IMR-90 (cell line): ENCODE results near the gene NDOR1. TPM values are rescaled to one million over a fixed set of nuclear protein-coding genes. Genes with fewer than 3 reads are reported as not detected.

ENCODE experiments used
- ATAC-seq: fragments of 200-7000 bp; cut with Tn5 transposase; 2 replicates; pipeline ENCODE4 v1.9.1; 2020; ENCODE audit warnings: low read depth, mild to moderate bottlenecking, moderate library complexity
- BruUV-seq: library from RNA; stranded (reverse); fragments of 400-500 nt; replicated peaks from 2 replicates; lab custom pipeline; 2021; lab: Mats Ljungman, UMichigan
- CTCF ChIA-PET: fragments of 300-600 bp; formaldehyde crosslinking; extraction: SDS; loops from one replicate; lab custom pipeline; 2021; ENCODE audit warnings: antibody characterized with exemption; lab: Yijun Ruan, JAX
- POLR2A ChIA-PET: fragments of 300-600 bp; sonication (Branson Sonifier 250); formaldehyde crosslinking; loops from one replicate; lab custom pipeline; 2022; ENCODE audit warnings: antibody characterized with exemption; ENCODE audit not compliant: unreplicated experiment; lab: Charles Lee
- DNase-seq: peaks from one replicate; pipeline ENCODE4 v3.0.0; 2013
- H2AFZ ChIP-seq: replicated peaks from 2 replicates; pipeline ENCODE3; 2013; ENCODE audit warnings: low read length, mild to moderate bottlenecking; ENCODE audit not compliant: poor library complexity
- H2AK5ac ChIP-seq: 2 replicates; pipeline ENCODE4 v1.6.1; 2013; ENCODE audit warnings: low read depth, low read length, inconsistent platforms
- H2AK9ac ChIP-seq: replicated peaks from 2 replicates; pipeline ENCODE3; 2013; ENCODE audit warnings: mild to moderate bottlenecking, low read depth, low read length, moderate library complexity; ENCODE audit not compliant: poor library complexity
- H2BK120ac ChIP-seq: 2 replicates; pipeline ENCODE4 v1.6.1; 2013; ENCODE audit warnings: low read depth, low read length, inconsistent platforms
- H2BK15ac ChIP-seq: 3 replicates; pipeline ENCODE4 v1.6.1; 2013; ENCODE audit warnings: low read depth, low read length, inconsistent platforms
- H2BK20ac ChIP-seq: 2 replicates; pipeline ENCODE4 v1.6.1; 2013; ENCODE audit warnings: low read depth, mild to moderate bottlenecking, inconsistent platforms, low read length, moderate library complexity
- H2BK5ac ChIP-seq: 2 replicates; pipeline ENCODE4 v1.6.1; 2013; ENCODE audit warnings: mild to moderate bottlenecking, low read depth, low read length, inconsistent platforms; ENCODE audit not compliant: poor library complexity, severe bottlenecking
- H3K14ac ChIP-seq: replicated peaks from 2 replicates; pipeline ENCODE4 v1.6.1; 2013; ENCODE audit warnings: low read depth, low read length, inconsistent platforms
- H3K18ac ChIP-seq: 2 replicates; pipeline ENCODE4 v1.6.1; 2013; ENCODE audit warnings: low read depth, low read length, control low read depth
- H3K23ac ChIP-seq: 2 replicates; pipeline ENCODE4 v1.6.1; 2013; ENCODE audit warnings: low read depth, low read length, inconsistent platforms
- H3K27ac ChIP-seq: 2 replicates; pipeline ENCODE4 v1.5.1; 2013; ENCODE audit warnings: mild to moderate bottlenecking, control low read depth, low read length; ENCODE audit not compliant: insufficient read depth
- H3K27me3 ChIP-seq: 2 replicates; pipeline ENCODE4 v1.6.1; 2013; ENCODE audit warnings: low read length; ENCODE audit not compliant: control insufficient read depth, insufficient read depth
- H3K36me3 ChIP-seq: 2 replicates; pipeline ENCODE4 v1.6.1; 2013; ENCODE audit warnings: low read length, mixed read lengths; ENCODE audit not compliant: control insufficient read depth, insufficient read depth
- H3K4ac ChIP-seq: 2 replicates; pipeline ENCODE4 v1.6.1; 2013; ENCODE audit warnings: low read depth, low read length, inconsistent platforms
- H3K4me1 ChIP-seq: 2 replicates; pipeline ENCODE4 v1.6.1; 2013; ENCODE audit warnings: low read length, mixed read lengths; ENCODE audit not compliant: control insufficient read depth, insufficient read depth
- H3K4me2 ChIP-seq: 2 replicates; pipeline ENCODE4 v1.6.1; 2013; ENCODE audit warnings: low read depth, mild to moderate bottlenecking, control low read depth, low read length, moderate library complexity
- H3K4me3 ChIP-seq: 2 replicates; pipeline ENCODE4 v1.5.1; 2013; ENCODE audit warnings: low read depth, mild to moderate bottlenecking, control low read depth, low read length, moderate library complexity; ENCODE audit not compliant: insufficient read depth
- H3K56ac ChIP-seq: 2 replicates; pipeline ENCODE4 v1.6.1; 2013; ENCODE audit warnings: low read length, inconsistent platforms; ENCODE audit not compliant: insufficient read depth; ENCODE audit errors: extremely low read depth
- H3K79me1 ChIP-seq, 2 experiments: 2 replicates each; pipeline ENCODE4 v1.6.1; 2013; ENCODE audit warnings: low read length in 2 of 2, inconsistent platforms in 1 of 2, low read depth in 1 of 2
- H3K9ac ChIP-seq: 2 replicates; pipeline ENCODE4 v1.6.1; 2013; ENCODE audit warnings: low read depth, low read length, control low read depth
- H3K9me1 ChIP-seq: 2 replicates; pipeline ENCODE4 v1.6.1; 2013; ENCODE audit warnings: low read length, inconsistent platforms; ENCODE audit not compliant: insufficient read depth
- H3K9me3 ChIP-seq: 2 replicates; pipeline ENCODE4 v1.6.1; 2013; ENCODE audit warnings: low read length; ENCODE audit not compliant: control insufficient read depth, insufficient read depth
- H4K20me1 ChIP-seq: 2 replicates; pipeline ENCODE4 v1.6.1; 2013; ENCODE audit warnings: low read length, inconsistent platforms; ENCODE audit not compliant: insufficient read depth
- H4K5ac ChIP-seq: 2 replicates; pipeline ENCODE4 v1.6.1; 2013; ENCODE audit warnings: mild to moderate bottlenecking, low read depth, low read length, control low read depth
- H4K8ac ChIP-seq, 2 experiments: 2 replicates each; pipeline ENCODE4 v1.6.1; 2013; ENCODE audit warnings: low read depth in 2 of 2, low read length in 2 of 2, control low read depth in 1 of 2, inconsistent platforms in 1 of 2
- H4K91ac ChIP-seq: 2 replicates; pipeline ENCODE4 v1.6.1; 2013; ENCODE audit warnings: low read depth, low read length, inconsistent platforms; ENCODE audit not compliant: insufficient read depth
- BHLHE40 ChIP-seq: fragments of 150-350 bp; IDR thresholded peaks from 2 replicates; pipeline ENCODE4 v1.6.1; 2016; ENCODE audit warnings: mild to moderate bottlenecking, low read depth, low read length
- CEBPB ChIP-seq: IDR thresholded peaks from 2 replicates; pipeline ENCODE4 v1.6.1; 2012; ENCODE audit warnings: low read depth, low read length, improper control_type of control experiment
- CTCF ChIP-seq: conservative IDR thresholded peaks from 2 replicates; pipeline ENCODE4 v1.5.1; 2012; ENCODE audit warnings: mild to moderate bottlenecking, low read depth, low read length, improper control_type of control experiment
- ELK1 ChIP-seq: fragments of 150-350 bp; IDR thresholded peaks from 2 replicates; pipeline ENCODE4 v1.6.1; 2016; ENCODE audit warnings: low read depth, mild to moderate bottlenecking, low read length, moderate library complexity, borderline replicate concordance
- FOS ChIP-seq: fragments of 150-350 bp; IDR thresholded peaks from 2 replicates; pipeline ENCODE4 v1.6.1; 2016; ENCODE audit warnings: low read depth, low read length
- MAFK ChIP-seq: IDR thresholded peaks from 2 replicates; pipeline ENCODE4 v1.6.1; 2012; ENCODE audit warnings: low read depth, low read length, improper control_type of control experiment
- MAZ ChIP-seq: IDR thresholded peaks from 2 replicates; pipeline ENCODE4 v1.6.1; 2012; ENCODE audit warnings: low read depth, mild to moderate bottlenecking, low read length, improper control_type of control experiment, moderate library complexity, borderline replicate concordance
- MXI1 ChIP-seq: IDR thresholded peaks from 2 replicates; pipeline ENCODE4 v1.6.1; 2012; ENCODE audit warnings: low read depth, mild to moderate bottlenecking, low read length, moderate library complexity, borderline replicate concordance
- NFE2L2 ChIP-seq: fragments of 150-350 bp; IDR thresholded peaks from 2 replicates; pipeline ENCODE4 v1.6.1; 2016; ENCODE audit warnings: low read depth, mild to moderate bottlenecking, low read length
- POLR2A ChIP-seq: IDR thresholded peaks from 2 replicates; pipeline ENCODE4 v1.6.1; 2012; ENCODE audit warnings: mild to moderate bottlenecking, low read depth, low read length
- RAD21 ChIP-seq: IDR thresholded peaks from 2 replicates; pipeline ENCODE4 v1.6.1; 2012; ENCODE audit warnings: low read length, improper control_type of control experiment
- RCOR1 ChIP-seq: IDR thresholded peaks from 2 replicates; pipeline ENCODE4 v1.6.1; 2012; ENCODE audit warnings: mild to moderate bottlenecking, low read length, improper control_type of control experiment; ENCODE audit not compliant: insufficient replicate concordance
- RFX5 ChIP-seq: IDR thresholded peaks from 2 replicates; pipeline ENCODE4 v1.8.0; 2012; ENCODE audit warnings: low read depth, mild to moderate bottlenecking, low read length, moderate library complexity
- SMC3 ChIP-seq: fragments of 150-350 bp; IDR thresholded peaks from 2 replicates; pipeline ENCODE4 v1.6.1; 2016; ENCODE audit warnings: low read depth, mild to moderate bottlenecking, antibody characterized with exemption, low read length, moderate library complexity
- USF2 ChIP-seq: fragments of 150-350 bp; IDR thresholded peaks from 2 replicates; pipeline ENCODE4 v1.6.1; 2017; ENCODE audit warnings: mild to moderate bottlenecking, antibody characterized with exemption, low read length, low read depth
- WGBS, 2 experiments: methylation state at CpG; one replicate each; pipeline versions ENCODE4 v1.1.5 to v1.1.7; 2013; ENCODE audit warnings: missing lambda C conversion rate in 2 of 2; ENCODE audit not compliant: insufficient read length in 1 of 2; ENCODE audit errors: extremely low coverage in 2 of 2; 5-methylcytosine and 5-hydroxymethylcytosine counted together
- dilution Hi-C: fragments of 300-500 bp; cut with HindIII; formaldehyde crosslinking; loops from one replicate; pipeline ENCODE4 v1.14.3; 2018; ENCODE audit warnings: low sequenced_read_pairs; ENCODE audit not compliant: unreplicated experiment
- in situ Hi-C: fragments of 300-500 bp; cut with MboI; formaldehyde crosslinking; loops from 3 replicates; pipeline ENCODE4 v1.14.3; 2019; ENCODE audit warnings: low sequenced_read_pairs, inconsistent platforms, mixed read lengths
- intact Hi-C: fragments of 100-400 bp; cut with micrococcal nuclease; formaldehyde crosslinking; loops from 2 replicates; pipeline ENCODE4 v1.10.0; 2022
- polyA plus RNA-seq, 3 experiments: library from polyadenylated mRNA; depleted of rRNA; stranded (reverse); fragments of >200 nt; gene quantifications; 2 replicates each; pipeline ENCODE4 v1.2.3, GENCODE V29; 2012; ENCODE audit warnings: low replicate concordance in 1 of 3
- total RNA-seq: library from RNA; depleted of rRNA; stranded (reverse); fragments of >200 nt; gene quantifications from 2 replicates; pipeline ENCODE4 v1.2.3, GENCODE V29; 2012

NDOR1 gene
- total and polyA plus RNA-seq, 2 of the 4 experiments (the other 2 are of a cell fraction): 0.90 to 10.6 TPM

DNA sequence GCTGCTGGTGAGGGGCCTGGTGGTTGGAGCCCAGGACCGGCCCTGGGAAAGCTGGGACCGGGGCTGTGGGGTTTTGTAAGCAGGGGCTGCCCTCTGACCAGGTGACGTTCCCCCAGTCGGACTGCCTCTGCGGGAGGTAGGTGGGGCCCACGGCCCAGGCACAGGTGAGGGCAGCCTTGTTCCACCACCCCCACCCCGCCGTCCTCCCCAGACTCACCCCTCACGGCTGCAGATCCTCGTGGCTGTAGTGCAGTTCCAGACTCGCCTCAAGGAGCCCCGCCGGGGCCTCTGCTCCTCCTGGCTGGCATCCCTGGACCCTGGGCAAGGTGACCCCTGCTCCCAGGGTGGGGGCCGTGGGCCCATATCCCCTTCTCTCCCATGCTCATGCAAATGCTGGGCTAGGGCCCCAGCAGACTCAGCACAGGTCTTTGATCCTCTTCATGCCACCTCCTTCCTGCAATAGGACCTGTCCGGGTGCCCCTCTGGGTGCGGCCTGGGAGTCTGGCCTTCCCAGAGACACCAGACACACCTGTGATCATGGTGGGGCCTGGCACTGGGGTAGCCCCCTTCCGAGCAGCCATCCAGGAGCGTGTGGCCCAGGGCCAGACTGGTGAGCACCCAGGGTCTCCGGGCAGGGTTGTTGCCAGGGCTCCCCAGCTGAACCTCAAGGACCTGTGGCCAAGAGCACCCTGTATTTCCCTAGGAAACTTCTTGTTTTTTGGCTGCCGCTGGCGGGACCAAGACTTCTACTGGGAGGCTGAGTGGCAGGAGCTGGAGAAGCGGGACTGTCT is 9.9 kb downstream of the NDOR1 start:
- Histone ChIP-seq H3K27ac (no peak overlapping the region), H4K8ac (no peak overlapping the region), H3K14ac (no peak overlapping the region), H3K4me1 (peaks cover 6% of the 10 kb centered on the region), H3K56ac (no peak overlapping the region), H3K9ac (no peak overlapping the region), H3K36me3 (peaks cover 18% of the 10 kb centered on the region), H2BK120ac (no peak overlapping the region), H3K9me1 (peaks cover 3% of the 10 kb centered on the region; the same call in 1 of the 2 replicates), H4K20me1 (no peaks in the 10 kb centered on the region), H4K5ac (no peak overlapping the region), H2AFZ (no peak overlapping the region), H2BK5ac (no peak overlapping the region), H3K18ac (no peak overlapping the region), H3K9me3 (no peaks in the 10 kb centered on the region), H2AK5ac (no peak overlapping the region), H4K91ac (no peak overlapping the region), H3K79me1 (peaks cover 0 to 6% of the 10 kb centered on the region in 2 experiments; a peak in 1 of 4 replicates), H3K4me2 (no peak overlapping the region), H2AK9ac (peak overlapping the region; percentile 76), H3K4me3 (no peak overlapping the region), H3K27me3 (no peaks in the 10 kb centered on the region), H2BK20ac (no peak overlapping the region), H3K23ac (no peak overlapping the region), H3K4ac (no peak overlapping the region), H2BK15ac (no peak overlapping the region)
- BruUV-seq: no TSS peak
- DNase-seq (no peak), ATAC-seq (no peak)
- 87% methylated on average over 3 of the region's 22 CpGs; no CpG with 5 or more reads in 1 of the 2 experiments for WGBS, 2 experiments
- intact Hi-C loops (no loop called here), dilution Hi-C loops (no loop called here), in situ Hi-C loops (no loop called here)
- ChIA-PET CTCF (no interaction called here), POLR2A (no interaction called here)
- no peak for TF ChIP-seq BHLHE40
- no peak for TF ChIP-seq CEBPB
- no peak for TF ChIP-seq POLR2A
- no peak for TF ChIP-seq MAFK
- no peak for TF ChIP-seq RCOR1
- TF ChIP-seq MXI1: no peak
- TF ChIP-seq FOS: no peak
- TF ChIP-seq RAD21: no peak
- TF ChIP-seq CTCF: no peak
- no peak for TF ChIP-seq USF2
- no peak for TF ChIP-seq RFX5
- no peak for TF ChIP-seq ELK1
- TF ChIP-seq SMC3: no peak
- TF ChIP-seq MAZ: no peak
- no peak for TF ChIP-seq NFE2L2
